ENCODE measurements around the gene GREB1.

GREB1 gene

GRCh38 chr2:11573418-11574175 is 39.8 kb downstream of the GREB1 start:
- H3K27ac ChIP-seq = no peak overlapping the region
- TF ChIP-seq ZFX (IDR thresholded peaks at IDR 0.05) (no peak), CTCF (conservative IDR thresholded peaks at IDR 0.05) (no peak)

DNA sequence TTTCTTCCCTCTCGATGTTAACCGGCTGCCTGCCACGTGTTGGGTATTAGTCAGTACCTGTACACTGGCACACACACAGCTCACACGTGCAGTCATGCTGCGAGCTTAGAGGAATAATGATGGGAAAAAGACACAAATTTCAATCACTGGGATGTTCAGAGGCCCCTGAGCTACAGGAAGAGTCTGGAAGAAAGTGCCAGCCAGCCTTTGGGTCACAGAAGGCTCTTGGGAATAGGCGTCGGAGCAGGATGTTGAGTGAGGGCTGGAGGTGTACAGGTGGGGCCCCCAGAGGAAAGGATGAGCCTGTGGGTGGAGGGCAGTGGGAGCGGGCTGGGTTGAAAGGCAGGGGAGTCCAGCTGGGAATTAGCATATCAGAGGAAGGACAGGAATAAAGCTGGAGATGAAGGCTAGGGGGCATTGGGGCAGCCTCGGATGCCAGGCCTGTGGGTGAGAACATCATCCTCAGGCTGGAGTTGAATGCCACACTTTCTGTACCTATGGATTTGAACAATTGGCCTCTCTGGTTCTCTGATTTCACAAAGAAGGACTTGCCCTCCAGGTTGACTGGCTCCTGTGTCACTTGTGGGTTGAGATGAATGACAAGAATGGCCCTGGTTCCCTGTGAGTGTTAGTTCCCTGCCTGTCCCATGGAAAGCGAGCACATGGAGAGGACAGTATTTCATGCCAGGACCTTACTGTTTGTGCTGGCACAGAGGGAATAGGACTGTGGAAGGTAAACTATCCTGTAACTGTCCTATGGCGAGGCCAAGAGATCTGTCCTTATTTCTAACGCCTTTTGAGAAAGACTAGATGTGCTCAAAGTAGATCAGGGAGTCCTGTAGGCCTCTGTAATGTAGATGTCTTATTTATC is 40.6 kb downstream of the GREB1 start:
- no peak overlapping the region for H3K27ac ChIP-seq
- no peak for TF ChIP-seq ZFX (IDR thresholded peaks at IDR 0.05)
- no peak for TF ChIP-seq CTCF (conservative IDR thresholded peaks at IDR 0.05)

DNA sequence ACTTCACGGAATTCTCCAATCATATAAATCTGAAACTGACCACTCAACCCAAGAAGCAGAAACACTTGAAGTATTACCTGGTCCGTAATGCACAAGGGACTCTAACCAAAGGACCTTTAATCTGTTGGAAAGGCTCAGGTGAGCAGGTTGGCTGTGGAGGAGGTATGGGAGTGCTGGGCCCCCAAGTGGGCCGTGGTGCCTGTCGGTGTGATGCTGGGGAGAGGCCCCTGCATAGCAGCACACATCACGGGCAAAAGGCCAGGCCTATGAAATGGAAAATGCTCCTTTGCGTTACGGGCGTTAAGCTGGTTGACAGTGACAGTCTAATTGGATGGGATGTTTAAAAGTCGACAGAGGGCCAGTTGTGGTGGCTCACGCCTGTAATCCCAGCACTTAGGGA is 42.6 kb downstream of the GREB1 start:
- TF ChIP-seq ZFX (IDR thresholded peaks at IDR 0.05) = no peak
- TF ChIP-seq CTCF (conservative IDR thresholded peaks at IDR 0.05) = no peak
- H3K27ac ChIP-seq = no peak overlapping the region

- H3K27ac ChIP-seq = no peak overlapping the region
- no peak for TF ChIP-seq ZFX (IDR thresholded peaks at IDR 0.05)
- no peak for TF ChIP-seq CTCF (conservative IDR thresholded peaks at IDR 0.05)
These were observed 43.4 kb downstream of the GREB1 start for GRCh38 chr2:11577101-11577883.

DNA sequence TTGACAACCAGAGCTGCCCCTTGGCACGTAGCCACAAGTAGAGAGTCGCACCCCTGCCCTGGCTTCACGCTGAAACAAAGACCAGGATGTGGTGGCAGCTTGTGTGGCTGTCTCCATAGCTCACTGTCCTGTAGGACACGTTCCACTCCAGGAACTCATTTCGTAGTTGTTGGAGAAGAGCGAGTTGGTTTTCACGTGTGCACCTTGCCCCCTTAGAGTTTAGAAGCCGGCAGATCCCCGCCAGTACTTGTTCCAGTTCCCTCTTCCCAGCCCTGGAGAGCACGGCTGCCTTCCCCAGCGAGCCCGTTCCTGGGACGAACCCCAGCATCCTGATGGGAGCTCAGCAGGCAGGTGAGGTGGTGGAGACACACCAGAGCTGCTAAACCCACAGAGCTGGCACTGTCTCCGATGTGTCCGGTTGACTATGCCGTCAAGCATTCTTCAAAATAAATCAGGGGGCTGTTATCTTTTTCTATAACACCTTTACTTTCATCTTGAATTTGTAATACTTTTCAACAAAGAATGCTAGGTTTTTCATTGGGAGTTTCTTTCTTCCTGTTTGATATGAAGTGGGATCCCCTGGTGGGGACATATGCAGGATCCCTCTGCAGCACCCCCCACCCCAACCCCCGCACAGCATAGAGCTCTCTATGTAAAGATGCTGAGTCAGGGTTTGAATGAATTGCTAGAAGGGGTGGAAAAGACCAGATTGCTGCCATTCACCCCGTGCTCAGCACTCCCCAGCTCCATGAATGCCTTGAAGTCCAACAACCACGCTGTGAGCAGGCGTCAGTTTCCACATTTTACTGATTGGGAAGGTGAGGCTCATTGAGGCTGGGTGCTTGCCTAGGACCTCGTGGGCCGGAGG is 44.5 kb downstream of the GREB1 start:
- no peak overlapping the region for H3K27ac ChIP-seq
- TF ChIP-seq CTCF (conservative IDR thresholded peaks at IDR 0.05) = no peak
- no peak for TF ChIP-seq ZFX (IDR thresholded peaks at IDR 0.05)

DNA sequence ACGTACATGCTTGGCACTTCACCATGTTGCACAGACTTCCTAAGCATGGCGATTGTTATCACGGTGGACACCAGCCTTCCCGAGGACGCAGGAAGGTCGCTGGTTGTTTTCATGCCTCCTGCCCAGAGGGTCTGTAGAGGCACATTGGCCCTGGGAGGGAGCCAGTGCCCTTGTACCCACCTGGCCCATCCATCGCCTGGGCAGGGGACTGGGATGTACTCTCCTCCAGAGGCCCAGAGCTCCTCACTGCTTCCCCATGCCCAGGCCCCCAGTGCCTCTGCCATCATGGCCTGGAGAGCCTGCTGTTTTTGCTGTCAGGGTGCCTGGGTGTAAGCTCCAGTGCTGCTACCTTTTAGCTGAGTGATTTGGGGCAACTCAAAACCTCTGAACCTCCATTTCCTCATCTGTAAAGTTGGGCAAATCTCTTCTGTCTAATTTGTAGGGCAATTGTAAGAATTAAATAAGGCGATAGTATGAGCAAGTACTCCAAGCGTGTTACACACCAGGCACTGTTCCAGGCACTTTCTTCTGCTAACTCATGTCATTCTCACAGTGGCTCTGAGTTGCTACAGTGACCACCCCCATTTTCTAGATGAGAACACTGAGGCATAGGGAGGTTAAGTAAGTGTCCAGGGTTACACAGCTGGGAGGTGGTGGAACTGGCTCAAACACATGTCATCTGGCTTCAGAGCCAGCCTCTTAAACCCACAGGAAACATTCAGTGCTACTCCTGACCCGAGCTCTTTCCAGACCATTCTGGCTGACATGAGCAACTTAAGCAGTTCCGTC is 45.3 kb downstream of the GREB1 start:
- no peak overlapping the region for H3K27ac ChIP-seq
- TF ChIP-seq ZFX (IDR thresholded peaks at IDR 0.05) = no peak
- TF ChIP-seq CTCF (conservative IDR thresholded peaks at IDR 0.05) = no peak

All from C4-2B (cell line).